Measurements from ENCODE around the gene ADAMTS16.

DNA sequence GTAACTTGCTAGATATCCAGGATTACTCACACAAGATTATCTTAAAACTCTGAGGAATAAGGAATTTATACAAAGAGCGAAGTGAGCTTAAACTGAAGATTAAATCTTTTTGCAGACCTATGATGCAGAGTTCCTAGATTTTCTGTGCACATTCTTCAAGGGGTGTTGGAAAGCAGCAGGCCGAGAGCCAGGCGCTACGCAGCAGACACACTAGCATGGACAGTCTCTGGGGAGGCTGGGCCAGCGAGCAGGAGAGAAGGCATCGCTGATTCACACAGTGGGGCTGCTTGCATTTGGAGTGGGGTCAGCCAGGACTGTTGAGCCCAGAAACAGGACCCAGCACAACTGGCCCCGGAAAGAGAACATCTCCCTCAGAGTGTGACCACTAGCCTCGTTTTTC is 136.3 kb downstream of the ADAMTS16 start:
- TF ChIP-seq POLR2AphosphoS5 (IDR thresholded peaks at IDR 0.05; ENCODE audit: borderline replicate concordance, low read depth, low read length) (no peak), EZH2 (IDR thresholded peaks at IDR 0.05) (no peak)
